GM19438 (cell line): ENCODE results near the gene ANO2.

Experiments used
- ATAC-seq: cut with Tn5 transposase; IDR thresholded peaks from one replicate; pipeline ENCODE4 v1.9.1; 2021; ENCODE audit warnings: low read depth; ENCODE audit not compliant: unreplicated experiment

ANO2 gene

DNA sequence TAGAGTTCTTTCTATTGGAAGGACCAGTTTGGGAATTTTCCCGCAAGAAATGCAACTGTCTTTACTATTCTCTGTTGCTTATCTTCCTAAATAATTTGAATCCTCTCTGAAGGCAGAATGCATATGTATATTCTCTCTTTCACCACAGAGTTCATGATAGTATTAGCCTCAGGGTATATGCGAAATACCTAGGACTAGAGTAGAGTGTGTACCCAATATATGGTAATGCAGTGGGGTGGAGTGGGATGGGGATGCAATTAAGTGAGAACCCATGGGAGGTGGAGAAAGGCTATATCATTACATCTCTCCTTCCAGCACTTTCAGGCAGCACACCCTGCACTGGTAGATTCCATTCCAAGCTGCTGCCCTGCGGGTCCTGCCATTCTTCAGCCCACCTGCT, 207.3 kb downstream of the ANO2 start:
- ATAC-seq, result no peak

GRCh38 chr12:5736527-5736926, 208.5 kb downstream of the ANO2 start:
- ATAC-seq, result no peak

- ATAC-seq, result no peak
These were observed 209.0 kb downstream of the ANO2 start for GRCh38 chr12:5736016-5736415.

DNA sequence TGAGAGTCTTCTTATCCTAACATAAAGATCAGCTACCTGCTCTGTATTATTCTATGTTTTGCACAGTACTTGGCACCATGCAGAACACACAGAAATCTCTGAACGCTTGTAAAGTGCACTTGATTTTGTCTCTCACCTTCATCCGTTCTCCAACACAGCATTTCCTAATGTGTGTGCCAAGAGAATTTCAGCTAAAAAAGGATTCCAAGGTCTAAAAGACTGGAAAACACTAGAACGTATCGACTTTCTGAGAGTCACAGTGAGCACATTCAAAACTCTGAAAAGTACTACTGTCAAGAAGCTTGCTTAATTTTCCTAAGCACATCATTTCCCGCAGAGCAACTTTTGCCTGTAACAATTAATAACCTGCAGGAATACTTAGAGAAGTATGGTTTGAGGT, 211.1 kb downstream of the ANO2 start:
- no peak for ATAC-seq

DNA sequence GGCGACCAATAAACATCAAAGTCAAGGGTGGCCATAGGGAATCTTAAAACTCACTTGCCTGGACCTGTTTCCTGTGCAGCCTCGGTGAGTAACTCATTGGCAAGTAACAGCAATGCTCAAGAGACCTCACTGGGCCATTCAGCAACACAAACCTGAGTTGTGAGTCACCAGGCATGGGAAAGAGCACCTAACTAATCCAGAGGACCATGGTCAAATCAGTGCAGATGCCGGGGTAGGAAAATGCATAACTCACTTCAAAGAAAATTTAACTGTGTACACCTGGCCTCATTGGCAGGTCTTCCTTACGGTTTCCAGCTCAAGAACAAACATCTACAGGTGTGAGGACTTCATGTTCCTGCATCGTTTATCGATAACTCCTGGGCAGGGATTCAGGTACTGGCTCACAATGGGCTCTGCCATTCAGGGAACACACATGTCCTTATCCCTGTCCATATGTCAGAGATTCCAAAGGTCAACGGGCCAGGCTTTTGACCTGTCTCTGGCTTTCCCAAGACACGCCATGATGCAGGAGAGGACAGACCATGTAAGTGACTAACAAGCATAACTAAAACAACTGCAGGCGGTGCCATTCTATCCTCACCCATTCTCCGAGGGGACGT, 211.8 kb downstream of the ANO2 start:
- ATAC-seq, result no peak

DNA sequence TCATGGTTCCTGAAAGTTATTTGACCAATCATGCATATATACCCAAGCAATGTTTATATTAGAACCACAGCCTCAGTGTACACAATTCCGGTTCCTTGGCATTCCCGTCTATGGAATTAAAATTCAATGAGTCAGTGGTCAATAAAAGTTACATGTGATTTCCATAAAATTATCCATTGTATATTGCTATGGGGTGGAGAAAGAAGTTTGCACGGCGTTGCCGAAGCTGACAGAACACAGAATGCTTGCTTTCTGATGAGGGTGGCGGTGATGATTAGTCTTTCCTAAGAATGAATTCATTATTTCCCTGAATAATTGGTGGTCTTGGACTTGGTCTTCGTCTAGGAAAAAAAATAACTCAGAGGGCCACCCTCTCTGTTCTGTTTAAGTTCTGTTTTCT, 214.1 kb downstream of the ANO2 start:
- ATAC-seq, result no peak

DNA sequence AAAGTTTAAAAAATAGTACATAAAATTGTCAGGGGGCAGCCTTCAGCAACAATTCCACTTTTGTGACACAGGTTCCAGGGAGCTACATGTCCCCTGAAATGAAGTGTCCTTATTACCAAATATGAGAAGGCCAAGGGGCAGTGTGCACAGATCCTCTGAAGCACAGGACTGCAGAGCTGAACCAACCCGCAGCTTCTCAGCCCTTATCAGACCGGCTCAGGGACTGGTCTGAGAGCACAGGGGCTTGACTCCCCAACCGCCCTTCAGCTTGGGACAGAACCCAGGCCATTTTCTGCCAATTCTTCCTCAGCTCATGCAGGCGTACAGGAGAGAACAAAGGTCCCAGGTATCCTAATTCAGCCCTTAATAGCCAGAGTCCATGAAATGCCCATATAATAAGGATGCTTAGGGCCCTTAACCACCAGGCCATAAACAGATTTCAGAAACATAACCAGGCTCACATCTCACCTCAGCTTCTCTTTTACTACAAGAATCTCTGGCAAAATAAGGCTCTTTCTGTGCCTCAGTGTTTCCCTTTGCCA, 221.3 kb downstream of the ANO2 start:
- ATAC-seq, result no peak

DNA sequence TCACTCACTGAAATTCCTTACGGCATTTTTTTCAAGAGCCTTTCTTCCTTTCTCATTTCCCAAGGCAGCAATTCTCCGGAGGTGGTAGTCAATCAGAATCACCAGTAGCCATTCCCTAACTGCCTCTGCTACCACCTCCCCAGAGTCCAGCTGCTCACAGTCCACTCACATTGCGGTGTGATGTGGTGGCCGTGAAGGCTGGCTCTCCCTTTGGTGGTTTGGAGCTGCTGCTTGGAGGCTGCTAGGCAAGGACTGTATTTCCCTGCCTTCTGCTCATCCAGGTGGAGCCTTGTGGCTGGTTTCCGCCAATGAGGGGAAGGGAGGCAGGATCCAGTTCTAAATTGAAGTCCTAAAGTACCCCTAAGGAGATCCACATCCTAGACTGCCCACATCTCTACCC, 222.0 kb downstream of the ANO2 start:
- no peak for ATAC-seq

DNA sequence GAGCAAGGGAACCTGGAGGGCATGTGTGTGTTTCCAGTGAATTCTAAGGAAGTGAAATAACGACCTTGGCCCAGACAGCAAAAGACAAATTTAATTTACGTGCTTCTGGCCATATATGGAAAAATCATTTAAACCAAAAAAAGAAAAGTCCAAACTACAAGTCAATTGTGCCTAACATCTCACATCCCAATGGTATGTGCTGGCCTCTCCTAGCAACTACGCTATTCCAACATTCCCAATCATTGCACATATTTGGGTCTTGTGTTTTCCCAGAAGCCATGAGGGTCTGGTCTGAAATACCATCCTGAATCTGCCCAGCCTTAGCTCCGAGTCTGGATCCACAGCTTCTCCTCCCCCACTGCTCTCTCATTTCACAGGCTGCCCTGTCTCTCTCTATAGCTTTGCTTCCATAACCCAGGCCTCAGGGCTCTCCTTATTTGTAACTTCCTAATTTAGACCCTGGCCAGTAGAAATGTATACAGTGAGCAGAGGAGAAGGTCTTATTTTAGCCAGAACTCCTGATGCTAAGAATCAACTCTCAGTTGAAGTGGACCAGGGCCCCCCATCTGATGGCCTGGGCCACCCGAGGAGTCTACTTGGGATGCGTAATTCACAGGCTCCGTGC, 224.6 kb downstream of the ANO2 start:
- no peak for ATAC-seq

DNA sequence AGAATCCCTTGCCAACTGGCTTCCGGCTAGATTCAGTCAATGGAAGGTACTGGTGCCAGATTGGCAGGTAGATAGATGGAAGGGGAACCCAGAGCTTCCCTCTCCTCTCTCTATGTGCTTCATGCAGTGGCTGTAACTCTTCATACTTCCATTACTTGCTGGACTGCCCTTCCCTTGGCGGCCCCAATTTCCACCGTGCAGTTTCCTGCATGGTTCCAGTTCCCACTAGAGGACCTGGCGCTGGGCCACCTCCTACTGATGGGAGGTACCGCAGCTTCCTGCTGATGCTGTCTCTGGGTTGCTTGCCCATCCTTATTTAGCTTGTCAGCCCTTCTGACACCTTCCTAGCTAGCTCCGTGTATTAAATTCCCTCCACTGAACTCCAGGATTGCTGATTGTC, 226.4 kb downstream of the ANO2 start:
- no peak for ATAC-seq

DNA sequence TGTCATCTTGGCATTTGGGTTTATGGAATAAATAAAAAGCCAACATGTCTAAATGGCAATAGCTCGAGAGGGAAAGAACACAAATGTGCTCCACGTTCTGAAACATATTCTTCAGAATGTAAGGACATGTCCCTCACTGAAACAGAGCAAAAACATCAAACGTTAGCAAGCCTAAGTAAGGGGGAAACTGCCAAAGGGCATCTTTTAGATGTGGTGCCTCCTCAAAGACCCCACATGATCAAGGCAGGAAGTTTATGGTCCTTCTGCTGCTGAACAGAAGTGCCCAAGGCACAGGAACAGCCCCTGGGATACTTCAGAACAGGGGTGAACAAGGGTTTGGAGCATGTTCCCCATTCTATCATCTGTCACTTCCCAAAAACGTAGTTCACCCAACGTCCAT, 227.0 kb downstream of the ANO2 start:
- no peak for ATAC-seq

- ATAC-seq, result no peak
These were observed 228.1 kb downstream of the ANO2 start for GRCh38 chr12:5716976-5717375.

DNA sequence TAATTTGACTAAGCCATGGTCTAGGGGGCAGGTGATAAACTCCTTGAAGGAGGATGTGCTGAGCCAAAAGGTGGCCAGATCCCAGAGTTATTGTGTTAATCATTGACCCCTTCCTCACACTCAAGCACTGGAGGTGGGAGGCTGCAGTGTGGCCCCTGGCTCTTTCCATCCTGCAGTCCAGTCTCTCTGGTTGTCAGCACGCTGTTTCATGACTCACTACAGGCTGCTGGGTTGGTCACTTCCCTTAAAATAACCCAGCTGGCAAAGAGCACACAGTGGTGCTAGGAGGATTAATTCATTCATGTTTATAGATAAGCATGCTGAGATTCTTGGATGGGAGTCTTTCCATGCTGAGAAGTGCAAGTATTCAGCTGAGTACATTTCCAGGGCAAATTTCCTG, 228.9 kb downstream of the ANO2 start:
- ATAC-seq, result no peak

- ATAC-seq, result no peak
These were observed 230.0 kb downstream of the ANO2 start for GRCh38 chr12:5715021-5715420.

DNA sequence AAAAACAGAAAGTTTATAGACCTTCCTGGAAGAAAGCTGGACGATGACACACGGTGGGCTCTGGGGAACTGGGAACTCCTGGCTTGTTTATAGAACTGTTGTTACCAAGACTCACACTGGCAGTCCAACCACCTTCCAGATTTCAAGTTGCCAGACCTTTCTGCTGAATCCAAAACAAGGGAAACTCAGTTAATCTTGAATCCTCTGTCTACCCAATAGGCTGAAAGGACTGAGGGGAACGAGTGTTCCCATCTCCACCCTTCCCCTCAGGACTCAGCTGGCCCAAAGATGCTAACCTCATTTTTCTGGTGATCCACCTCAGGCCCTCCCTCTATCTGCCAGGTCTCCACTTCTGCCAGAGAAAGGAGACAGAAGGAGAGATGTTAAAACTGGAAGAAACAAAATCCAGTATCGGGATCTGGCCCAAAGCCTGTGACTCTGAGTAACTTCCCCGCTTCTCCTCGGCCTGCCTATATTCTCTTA, 231.4 kb downstream of the ANO2 start:
- no peak for ATAC-seq

DNA sequence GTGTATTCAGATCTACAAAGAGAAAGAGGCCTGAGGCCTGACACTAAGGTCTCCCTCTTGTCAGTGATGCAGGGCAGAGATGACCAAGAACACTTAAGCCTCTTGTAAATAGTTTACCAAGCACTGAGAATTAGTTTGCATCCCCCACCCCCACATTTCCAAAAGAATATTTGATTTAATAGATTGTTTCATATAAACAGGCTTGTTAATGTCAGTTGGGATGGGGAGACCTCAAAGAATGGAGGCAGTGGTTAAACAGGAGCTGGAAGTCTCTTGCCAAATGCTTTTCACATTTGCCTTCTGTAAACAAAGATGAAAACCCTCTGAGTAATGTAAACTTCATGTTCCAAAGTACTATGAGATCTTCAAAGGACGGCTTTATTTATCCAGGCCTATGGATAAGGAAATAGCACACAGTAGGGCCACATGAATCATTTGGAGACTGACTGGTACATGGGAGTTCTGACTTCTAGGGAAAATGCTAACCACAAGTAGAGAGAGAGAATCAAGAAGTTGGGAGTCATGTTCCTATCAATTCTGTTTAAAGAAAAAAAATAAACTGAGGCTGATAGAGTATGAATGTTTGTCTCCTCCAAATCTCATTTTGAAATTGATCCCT, 234.7 kb downstream of the ANO2 start:
- ATAC-seq, result no peak

- no peak for ATAC-seq
These were observed 236.7 kb downstream of the ANO2 start for GRCh38 chr12:5708371-5708770.

DNA sequence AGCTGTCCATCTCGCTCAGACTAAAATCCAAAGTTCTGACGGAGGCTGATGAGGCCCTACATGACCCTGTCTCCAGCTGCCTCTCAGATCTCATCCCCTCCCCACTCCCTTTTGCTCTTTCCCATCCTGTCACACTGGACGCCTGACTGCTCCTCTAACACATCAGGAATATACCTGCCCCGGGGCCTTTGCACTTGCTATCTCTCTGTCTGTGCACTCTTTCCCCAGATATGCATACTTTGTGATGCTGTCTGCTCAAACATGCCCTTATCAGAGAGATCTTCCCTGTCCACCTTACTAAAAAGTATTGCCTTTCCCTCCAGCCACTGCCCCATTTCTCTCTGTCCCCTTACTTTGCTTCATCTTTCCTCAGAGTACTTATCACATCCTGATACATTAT, 238.8 kb downstream of the ANO2 start:
- no peak for ATAC-seq

DNA sequence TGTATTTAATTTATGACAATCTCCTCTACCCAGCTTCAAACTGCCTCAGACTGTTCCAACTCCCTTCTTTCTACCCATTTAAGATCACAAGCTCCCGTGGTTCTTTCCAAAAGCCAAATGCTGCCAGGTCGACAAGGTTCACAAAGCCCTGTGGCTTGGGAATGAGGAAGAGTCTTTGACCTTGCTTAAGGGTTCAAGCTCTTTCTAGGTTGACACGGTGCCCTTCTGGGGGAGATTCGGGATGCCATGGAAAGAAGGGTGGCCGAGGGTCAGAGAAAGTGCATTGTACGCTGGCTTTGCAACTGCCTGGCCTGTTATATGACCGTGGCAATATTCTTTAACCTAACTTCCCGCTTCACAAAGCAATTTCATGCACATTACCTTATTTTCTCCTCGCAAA, 239.3 kb downstream of the ANO2 start:
- no peak for ATAC-seq

DNA sequence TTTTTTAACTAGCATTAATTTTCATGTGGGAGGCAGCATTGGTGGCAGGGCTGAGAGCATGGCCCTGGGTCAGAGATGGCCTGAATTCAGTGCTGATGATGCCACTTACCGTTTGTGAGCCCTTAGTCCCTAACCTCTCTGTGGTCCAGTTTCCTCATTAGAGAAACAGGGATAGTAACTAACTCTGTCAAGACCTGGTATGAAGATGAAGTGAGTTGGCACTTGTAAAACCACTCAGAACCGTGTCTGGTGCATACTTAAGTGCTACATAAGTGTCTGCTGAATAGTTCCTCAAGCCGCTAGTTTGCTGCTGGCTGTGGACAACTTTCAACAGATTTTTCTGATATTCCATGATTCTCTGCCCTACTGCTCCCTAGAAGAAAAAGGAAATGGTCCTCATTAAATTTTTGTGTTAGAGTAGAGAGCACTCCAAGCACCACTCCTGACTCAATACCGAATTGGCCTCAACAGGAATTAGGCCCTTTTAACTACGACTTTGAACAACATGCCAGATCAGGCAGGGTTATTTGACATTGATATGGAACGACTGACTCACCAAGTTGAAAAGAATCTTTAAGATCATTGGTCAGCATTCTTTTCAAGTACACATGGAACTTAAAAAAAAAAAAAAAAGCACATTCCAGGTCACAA, 250.2 kb downstream of the ANO2 start:
- no peak for ATAC-seq

GRCh38 chr12:5692850-5693249, 252.2 kb downstream of the ANO2 start:
- no peak for ATAC-seq
